HEK293T (cell line): ENCODE measurements around the gene PLET1.

Source experiments
- ARNT ChIP-seq: fragments of 450-650 bp; IDR thresholded peaks from 2 replicates; pipeline ENCODE4 v1.6.1; 2017; ENCODE audit warnings: mild to moderate bottlenecking
- BHLHE40 ChIP-seq: fragments of 450-650 bp; IDR thresholded peaks from 2 replicates; pipeline ENCODE4 v1.6.1; 2016; ENCODE audit warnings: mild to moderate bottlenecking, moderate library complexity, borderline replicate concordance
- CTBP1 ChIP-seq: fragments of 450-650 bp; IDR thresholded peaks from 2 replicates; pipeline ENCODE4 v1.6.1; 2016; ENCODE audit warnings: borderline replicate concordance
- ELF4 ChIP-seq: fragments of 450-650 bp; IDR thresholded peaks from 2 replicates; pipeline ENCODE4 v1.6.1; 2017; ENCODE audit warnings: antibody characterized with exemption
- FOXA1 ChIP-seq: fragments of 450-650 bp; IDR thresholded peaks from 2 replicates; pipeline ENCODE4 v1.6.1; 2016; ENCODE audit warnings: mild to moderate bottlenecking
- FOXK2 ChIP-seq: fragments of 450-650 bp; IDR thresholded peaks from 2 replicates; pipeline ENCODE4 v1.6.1; 2016; ENCODE audit warnings: mild to moderate bottlenecking
- FOXM1 ChIP-seq: fragments of 450-650 bp; IDR thresholded peaks from 2 replicates; pipeline ENCODE4 v1.6.1; 2017; ENCODE audit warnings: mild to moderate bottlenecking, borderline replicate concordance
- L3MBTL2 ChIP-seq: fragments of 450-650 bp; conservative IDR thresholded peaks from 2 replicates; pipeline ENCODE4 v1.6.1; 2016; ENCODE audit warnings: mild to moderate bottlenecking
- NFRKB ChIP-seq: fragments of 450-650 bp; IDR thresholded peaks from 2 replicates; pipeline ENCODE4 v1.6.1; 2016; ENCODE audit warnings: mild to moderate bottlenecking, moderate library complexity
- SP1 ChIP-seq: fragments of 450-650 bp; IDR thresholded peaks from 2 replicates; pipeline ENCODE4 v1.6.1; 2017
- SUZ12 ChIP-seq: fragments of 450-650 bp; IDR thresholded peaks from 2 replicates; pipeline ENCODE4 v1.6.1; 2016; ENCODE audit warnings: mild to moderate bottlenecking
- TARDBP ChIP-seq: fragments of 450-650 bp; IDR thresholded peaks from 2 replicates; pipeline ENCODE4 v1.6.1; 2016
- ZNF384 ChIP-seq: fragments of 450-650 bp; IDR thresholded peaks from 2 replicates; pipeline ENCODE4 v1.6.1; 2016

- no peak for TF ChIP-seq FOXM1
- no peak for TF ChIP-seq ZNF384
- no peak for TF ChIP-seq ELF4
- no peak for TF ChIP-seq CTBP1
- TF ChIP-seq BHLHE40, result no peak
- TF ChIP-seq NFRKB, result no peak
- TF ChIP-seq TARDBP, result no peak
- no peak for TF ChIP-seq SUZ12
- TF ChIP-seq SP1, result no peak
- TF ChIP-seq ARNT, result no peak
- TF ChIP-seq L3MBTL2, result no peak
- TF ChIP-seq FOXK2, result no peak
- no peak for TF ChIP-seq FOXA1
These were observed 28.7 kb downstream of the PLET1 start for GRCh38 chr11:112231952-112232351.
